WTC11 (cell line): ENCODE data around the gene SLC8A1. TPM values are rescaled to one million over a fixed set of nuclear protein-coding genes. Genes with fewer than 3 reads are reported as not detected.

ENCODE experiments used
- ATAC-seq: fragments of 200-7000 bp; cut with Tn5 transposase; 2 replicates; pipeline ENCODE4 v1.10.0; 2021; ENCODE audit warnings: mild to moderate bottlenecking, moderate library complexity
- CTCF ChIA-PET: fragments of 300-600 bp; sonication (Branson Sonifier 250); formaldehyde crosslinking; loops from one replicate; lab custom pipeline; 2021; ENCODE audit warnings: antibody characterized with exemption; lab: Charles Lee
- POLR2A ChIA-PET: fragments of 350-600 bp; sonication (Branson Sonifier 250); formaldehyde crosslinking; loops from one replicate; lab custom pipeline; 2021; ENCODE audit warnings: antibody characterized with exemption; lab: Charles Lee
- DNase-seq: peaks from one replicate; pipeline ENCODE4 v3.0.0; 2021; ENCODE audit warnings: low spot score
- H3K27ac Mint-ChIP-seq: 2 replicates; pipeline ENCODE4 v1.8.0; 2021; ENCODE audit warnings: mixed read lengths
- H3K27me3 Mint-ChIP-seq: 2 replicates; pipeline ENCODE4 v1.8.0; 2021; ENCODE audit warnings: low read depth, mild to moderate bottlenecking, moderate library complexity, mixed read lengths
- H3K36me3 Mint-ChIP-seq: 2 replicates; pipeline ENCODE4 v1.8.0; 2021; ENCODE audit warnings: mixed read lengths
- H3K4me1 Mint-ChIP-seq: 2 replicates; pipeline ENCODE4 v1.8.0; 2022; ENCODE audit warnings: mixed read lengths
- H3K4me3 Mint-ChIP-seq: 2 replicates; pipeline ENCODE4 v1.8.0; 2021; ENCODE audit warnings: mild to moderate bottlenecking, moderate library complexity, mixed read lengths
- H3K9me3 Mint-ChIP-seq: 2 replicates; pipeline ENCODE4 v1.8.0; 2021; ENCODE audit warnings: mixed read lengths
- EMX1 ChIP-seq: fragments of 250-450 bp; sonication (Bioruptor Pico); IDR thresholded peaks from 2 replicates; pipeline ENCODE4 v1.8.0; 2021; ENCODE audit warnings: mild to moderate bottlenecking
- ETV6 ChIP-seq: sonication (generic); formaldehyde crosslinking; IDR thresholded peaks from 2 replicates; pipeline ENCODE4 v1.8.1; 2022; ENCODE audit warnings: mild to moderate bottlenecking, missing genetic modification reagents
- GRHL2 ChIP-seq: fragments of 250-450 bp; sonication (Bioruptor Pico); IDR thresholded peaks from 2 replicates; pipeline ENCODE4 v1.8.0; 2022; ENCODE audit warnings: mild to moderate bottlenecking, moderate library complexity; ENCODE audit not compliant: insufficient replicate concordance, severe bottlenecking
- IRF2 ChIP-seq: sonication (generic); formaldehyde crosslinking; IDR thresholded peaks from 2 replicates; pipeline ENCODE4 v1.8.0; 2022; ENCODE audit warnings: low read depth, missing genetic modification reagents, borderline replicate concordance
- MXD4 ChIP-seq: fragments of 250-450 bp; sonication (Bioruptor Pico); IDR thresholded peaks from 2 replicates; pipeline ENCODE4 v1.8.0; 2021; ENCODE audit warnings: mild to moderate bottlenecking, moderate library complexity, borderline replicate concordance
- NFATC4 ChIP-seq: fragments of 250-450 bp; sonication (Bioruptor Pico); IDR thresholded peaks from 2 replicates; pipeline ENCODE4 v1.9.0; 2021; ENCODE audit warnings: mild to moderate bottlenecking
- NFE2L1 ChIP-seq: sonication (generic); formaldehyde crosslinking; IDR thresholded peaks from 2 replicates; pipeline ENCODE4 v1.8.1; 2023; ENCODE audit warnings: missing genetic modification reagents
- NFYB ChIP-seq: sonication (generic); formaldehyde crosslinking; conservative IDR thresholded peaks from 2 replicates; pipeline ENCODE4 v1.8.0; 2022; ENCODE audit warnings: low read depth, missing genetic modification reagents
- NR1H2 ChIP-seq: sonication (generic); formaldehyde crosslinking; IDR thresholded peaks from 2 replicates; pipeline ENCODE4 v1.9.0; 2021; ENCODE audit warnings: mild to moderate bottlenecking, moderate library complexity, missing genetic modification reagents
- NR2C2 ChIP-seq: sonication (generic); formaldehyde crosslinking; IDR thresholded peaks from 2 replicates; pipeline ENCODE4 v1.8.0; 2022; ENCODE audit warnings: mild to moderate bottlenecking, missing genetic modification reagents
- NR3C1 ChIP-seq: sonication (generic); formaldehyde crosslinking; conservative IDR thresholded peaks from 2 replicates; pipeline ENCODE4 v1.8.1; 2023; ENCODE audit warnings: low read depth, mild to moderate bottlenecking, missing genetic modification reagents
- PRRX2 ChIP-seq: fragments of 250-450 bp; sonication (Bioruptor Pico); IDR thresholded peaks from 2 replicates; pipeline ENCODE4 v1.8.0; 2021; ENCODE audit warnings: mild to moderate bottlenecking
- SMAD4 ChIP-seq: sonication (generic); formaldehyde crosslinking; IDR thresholded peaks from 2 replicates; pipeline ENCODE4 v1.8.0; 2022; ENCODE audit warnings: mild to moderate bottlenecking, missing genetic modification reagents
- TCF7 ChIP-seq: sonication (generic); formaldehyde crosslinking; IDR thresholded peaks from 2 replicates; pipeline ENCODE4 v1.8.0; 2022; ENCODE audit warnings: mild to moderate bottlenecking, low read depth, missing genetic modification reagents, moderate library complexity
- TEAD4 ChIP-seq: sonication (generic); formaldehyde crosslinking; IDR thresholded peaks from 2 replicates; pipeline ENCODE4 v1.8.0; 2022; ENCODE audit warnings: mild to moderate bottlenecking, missing genetic modification reagents
- ZBTB21 ChIP-seq: sonication (generic); formaldehyde crosslinking; IDR thresholded peaks from 2 replicates; pipeline ENCODE4 v1.8.1; 2023; ENCODE audit warnings: mild to moderate bottlenecking, missing genetic modification reagents, borderline replicate concordance
- ZNF219 ChIP-seq: sonication (generic); formaldehyde crosslinking; IDR thresholded peaks from 2 replicates; pipeline ENCODE4 v1.8.0; 2023; ENCODE audit warnings: missing genetic modification reagents, mild to moderate bottlenecking, borderline replicate concordance
- ZNF232 ChIP-seq: sonication (generic); formaldehyde crosslinking; IDR thresholded peaks from 2 replicates; pipeline ENCODE4 v1.8.0; 2022; ENCODE audit warnings: mild to moderate bottlenecking, missing genetic modification reagents
- ZNF396 ChIP-seq: fragments of 250-450 bp; sonication (Bioruptor Pico); IDR thresholded peaks from 2 replicates; pipeline ENCODE4 v1.8.0; 2021; ENCODE audit warnings: mild to moderate bottlenecking, moderate library complexity, borderline replicate concordance
- ZNF423 ChIP-seq: fragments of 250-450 bp; sonication (Bioruptor Pico); IDR thresholded peaks from 2 replicates; pipeline ENCODE4 v2.1.2; 2022; ENCODE audit warnings: mild to moderate bottlenecking, moderate library complexity
- total RNA-seq: library from RNA; stranded (reverse); gene quantifications from 3 replicates; pipeline ENCODE4 v1.2.3, GENCODE V29; 2021
- TF ChIP-seq, protein P1 (sequence below): sonication (generic); formaldehyde crosslinking; conservative IDR thresholded peaks from 2 replicates; pipeline ENCODE4 v1.8.1; 2023; ENCODE audit warnings: mild to moderate bottlenecking, low read depth, missing genetic modification reagents, moderate library complexity
- TF ChIP-seq, protein P2 (sequence below): fragments of 250-450 bp; sonication (Bioruptor Pico); IDR thresholded peaks from 2 replicates; pipeline ENCODE4 v1.9.0; 2021; ENCODE audit warnings: mild to moderate bottlenecking
- TF ChIP-seq, protein P3 (sequence below): sonication (generic); formaldehyde crosslinking; IDR thresholded peaks from 2 replicates; pipeline ENCODE4 v1.8.1; 2023; ENCODE audit warnings: mild to moderate bottlenecking, missing genetic modification reagents
- TF ChIP-seq, protein P4 (sequence below): sonication (generic); formaldehyde crosslinking; IDR thresholded peaks from 2 replicates; pipeline ENCODE4 v1.8.1; 2022; ENCODE audit warnings: low read depth, mild to moderate bottlenecking, moderate library complexity, missing genetic modification reagents, borderline replicate concordance
- TF ChIP-seq, protein P5 (sequence below): sonication (generic); formaldehyde crosslinking; IDR thresholded peaks from 2 replicates; pipeline ENCODE4 v1.8.1; 2022; ENCODE audit warnings: missing genetic modification reagents, borderline replicate concordance
- TF ChIP-seq, protein P6 (sequence below): fragments of 250-450 bp; sonication (Bioruptor Pico); IDR thresholded peaks from 2 replicates; pipeline ENCODE4 v2.1.2; 2022; ENCODE audit warnings: mild to moderate bottlenecking, moderate library complexity

SLC8A1 gene
- total RNA-seq, 1 experiment from 2014 or later = 2.6 TPM

DNA sequence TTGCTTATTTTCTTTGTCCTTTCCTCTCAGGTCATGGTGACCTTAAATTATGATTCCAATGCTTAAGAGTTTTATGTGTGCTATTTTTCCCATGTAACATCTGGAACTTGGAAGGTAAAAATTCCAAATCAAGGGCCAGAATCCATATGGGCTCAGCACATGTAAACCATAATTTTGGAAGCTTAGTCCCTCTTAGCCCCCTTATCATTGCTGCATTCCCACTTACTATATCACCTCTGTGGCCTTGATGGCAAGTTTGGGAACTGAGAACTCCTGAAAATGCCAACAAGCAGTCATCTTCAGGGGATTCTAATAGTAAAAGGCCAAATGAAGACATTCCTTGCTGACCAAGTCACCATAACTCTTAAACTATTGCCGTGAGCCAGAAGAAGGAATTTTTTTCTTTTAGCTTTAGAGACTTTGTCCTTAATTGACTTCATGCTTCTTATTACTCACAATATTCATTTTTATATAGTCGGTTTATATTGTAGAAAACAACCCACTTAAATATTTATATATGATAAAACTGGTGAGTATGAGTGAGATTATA is 251.4 kb downstream of the SLC8A1 start:
- H3K36me3 Mint-ChIP-seq = peaks cover 3% of the 10 kb centered on the region; the same call in 1 of the 2 replicates
- no peak for ATAC-seq
- peaks cover 10% of the 10 kb centered on the region for H3K4me1 Mint-ChIP-seq
- no peak for TF ChIP-seq NFE2L1 (CRISPR knock-in tag)
- TF ChIP-seq, all 79 proteins: peak for 0
- H3K4me3 Mint-ChIP-seq = no peak overlapping the region
- CTCF ChIA-PET = no interaction called here
- H3K27ac Mint-ChIP-seq = no peak overlapping the region
- H3K27me3 Mint-ChIP-seq = no peaks in the 10 kb centered on the region; the same call in 1 of the 2 replicates
- POLR2A ChIA-PET = no interaction called here
- peaks cover 3% of the 10 kb centered on the region for H3K9me3 Mint-ChIP-seq
- no peak for DNase-seq

DNA sequence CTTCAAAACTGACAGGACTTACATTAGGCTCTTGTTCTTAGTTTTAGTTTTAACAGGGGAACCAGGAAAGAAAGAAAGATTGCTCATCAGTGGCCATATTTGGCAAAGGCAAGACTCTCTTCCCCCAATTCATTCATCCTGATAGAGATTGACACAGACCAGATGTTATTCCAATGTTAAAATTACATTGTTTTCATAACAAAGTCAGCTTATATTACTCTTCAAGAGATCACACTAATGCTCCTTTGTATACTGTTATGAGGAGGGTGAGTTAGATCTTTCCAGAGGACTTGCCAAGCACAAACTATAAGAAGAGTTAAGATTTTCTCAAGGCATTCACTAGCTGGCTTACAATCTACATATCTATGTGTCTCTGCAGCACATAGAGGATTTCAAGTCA is 252.1 kb downstream of the SLC8A1 start:
- Mint-ChIP-seq H3K36me3 (no peaks in the 10 kb centered on the region), H3K27me3 (no peaks in the 10 kb centered on the region), H3K4me3 (no peak overlapping the region), H3K27ac (no peak overlapping the region), H3K9me3 (peaks cover 1% of the 10 kb centered on the region; the same call in 1 of the 2 replicates), H3K4me1 (peaks cover 10% of the 10 kb centered on the region)
- no peak for TF ChIP-seq ZNF423
- TF ChIP-seq, protein P1, sequence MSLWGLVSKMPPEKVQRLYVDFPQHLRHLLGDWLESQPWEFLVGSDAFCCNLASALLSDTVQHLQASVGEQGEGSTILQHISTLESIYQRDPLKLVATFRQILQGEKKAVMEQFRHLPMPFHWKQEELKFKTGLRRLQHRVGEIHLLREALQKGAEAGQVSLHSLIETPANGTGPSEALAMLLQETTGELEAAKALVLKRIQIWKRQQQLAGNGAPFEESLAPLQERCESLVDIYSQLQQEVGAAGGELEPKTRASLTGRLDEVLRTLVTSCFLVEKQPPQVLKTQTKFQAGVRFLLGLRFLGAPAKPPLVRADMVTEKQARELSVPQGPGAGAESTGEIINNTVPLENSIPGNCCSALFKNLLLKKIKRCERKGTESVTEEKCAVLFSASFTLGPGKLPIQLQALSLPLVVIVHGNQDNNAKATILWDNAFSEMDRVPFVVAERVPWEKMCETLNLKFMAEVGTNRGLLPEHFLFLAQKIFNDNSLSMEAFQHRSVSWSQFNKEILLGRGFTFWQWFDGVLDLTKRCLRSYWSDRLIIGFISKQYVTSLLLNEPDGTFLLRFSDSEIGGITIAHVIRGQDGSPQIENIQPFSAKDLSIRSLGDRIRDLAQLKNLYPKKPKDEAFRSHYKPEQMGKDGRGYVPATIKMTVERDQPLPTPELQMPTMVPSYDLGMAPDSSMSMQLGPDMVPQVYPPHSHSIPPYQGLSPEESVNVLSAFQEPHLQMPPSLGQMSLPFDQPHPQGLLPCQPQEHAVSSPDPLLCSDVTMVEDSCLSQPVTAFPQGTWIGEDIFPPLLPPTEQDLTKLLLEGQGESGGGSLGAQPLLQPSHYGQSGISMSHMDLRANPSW (CRISPR knock-in tag) = no peak
- TF ChIP-seq EMX1 (CRISPR knock-in tag) = no peak
- TF ChIP-seq IRF2 = no peak
- no peak for TF ChIP-seq SMAD4
- no peak for TF ChIP-seq PRRX2 (CRISPR knock-in tag)
- TF ChIP-seq, protein P2, sequence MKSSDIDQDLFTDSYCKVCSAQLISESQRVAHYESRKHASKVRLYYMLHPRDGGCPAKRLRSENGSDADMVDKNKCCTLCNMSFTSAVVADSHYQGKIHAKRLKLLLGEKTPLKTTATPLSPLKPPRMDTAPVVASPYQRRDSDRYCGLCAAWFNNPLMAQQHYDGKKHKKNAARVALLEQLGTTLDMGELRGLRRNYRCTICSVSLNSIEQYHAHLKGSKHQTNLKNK (CRISPR knock-in tag) = no peak
- no peak for TF ChIP-seq TEAD4 (CRISPR knock-in tag)
- TF ChIP-seq NR3C1 = no peak
- no peak for TF ChIP-seq TCF7 (CRISPR knock-in tag)
- no peak for TF ChIP-seq GRHL2
- no peak for TF ChIP-seq ZBTB21 (CRISPR knock-in tag)
- TF ChIP-seq NFYB (CRISPR knock-in tag) = no peak
- TF ChIP-seq, protein P3, sequence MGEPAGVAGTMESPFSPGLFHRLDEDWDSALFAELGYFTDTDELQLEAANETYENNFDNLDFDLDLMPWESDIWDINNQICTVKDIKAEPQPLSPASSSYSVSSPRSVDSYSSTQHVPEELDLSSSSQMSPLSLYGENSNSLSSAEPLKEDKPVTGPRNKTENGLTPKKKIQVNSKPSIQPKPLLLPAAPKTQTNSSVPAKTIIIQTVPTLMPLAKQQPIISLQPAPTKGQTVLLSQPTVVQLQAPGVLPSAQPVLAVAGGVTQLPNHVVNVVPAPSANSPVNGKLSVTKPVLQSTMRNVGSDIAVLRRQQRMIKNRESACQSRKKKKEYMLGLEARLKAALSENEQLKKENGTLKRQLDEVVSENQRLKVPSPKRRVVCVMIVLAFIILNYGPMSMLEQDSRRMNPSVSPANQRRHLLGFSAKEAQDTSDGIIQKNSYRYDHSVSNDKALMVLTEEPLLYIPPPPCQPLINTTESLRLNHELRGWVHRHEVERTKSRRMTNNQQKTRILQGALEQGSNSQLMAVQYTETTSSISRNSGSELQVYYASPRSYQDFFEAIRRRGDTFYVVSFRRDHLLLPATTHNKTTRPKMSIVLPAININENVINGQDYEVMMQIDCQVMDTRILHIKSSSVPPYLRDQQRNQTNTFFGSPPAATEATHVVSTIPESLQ (CRISPR knock-in tag) = no peak
- TF ChIP-seq NFATC4 (CRISPR knock-in tag) = no peak
- TF ChIP-seq NR1H2 = no peak
- TF ChIP-seq, protein P4, sequence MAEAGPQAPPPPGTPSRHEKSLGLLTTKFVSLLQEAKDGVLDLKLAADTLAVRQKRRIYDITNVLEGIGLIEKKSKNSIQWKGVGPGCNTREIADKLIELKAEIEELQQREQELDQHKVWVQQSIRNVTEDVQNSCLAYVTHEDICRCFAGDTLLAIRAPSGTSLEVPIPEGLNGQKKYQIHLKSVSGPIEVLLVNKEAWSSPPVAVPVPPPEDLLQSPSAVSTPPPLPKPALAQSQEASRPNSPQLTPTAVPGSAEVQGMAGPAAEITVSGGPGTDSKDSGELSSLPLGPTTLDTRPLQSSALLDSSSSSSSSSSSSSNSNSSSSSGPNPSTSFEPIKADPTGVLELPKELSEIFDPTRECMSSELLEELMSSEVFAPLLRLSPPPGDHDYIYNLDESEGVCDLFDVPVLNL (CRISPR knock-in tag) = no peak
- ChIA-PET CTCF (no interaction called here), POLR2A (no interaction called here)
- ATAC-seq (no peak), DNase-seq (no peak)

DNA sequence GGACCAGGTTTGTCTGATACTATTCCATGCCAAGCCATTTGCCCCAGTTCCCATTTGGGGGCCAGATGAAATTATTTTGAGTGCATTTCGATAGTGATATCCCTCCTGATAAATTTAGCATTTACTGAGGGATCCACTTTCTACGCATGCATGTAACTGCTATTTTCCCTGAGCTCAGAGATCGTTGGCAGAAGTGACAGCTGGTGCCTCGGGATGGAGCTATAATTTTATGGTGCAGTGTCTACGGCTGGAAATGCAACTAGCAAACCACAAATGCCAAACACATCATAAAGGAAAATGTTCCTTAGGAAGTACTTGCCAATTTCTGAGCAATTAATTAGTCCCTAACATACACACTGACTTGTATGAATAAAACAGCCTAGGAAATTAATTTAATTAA is 254.8 kb downstream of the SLC8A1 start:
- no peaks in the 10 kb centered on the region for H3K27me3 Mint-ChIP-seq
- DNase-seq (no peak), ATAC-seq (no peak)
- no peak overlapping the region for H3K4me3 Mint-ChIP-seq
- peaks cover 4% of the 10 kb centered on the region; the same call in 1 of the 2 replicates for H3K9me3 Mint-ChIP-seq
- H3K4me1 Mint-ChIP-seq = peaks cover 10% of the 10 kb centered on the region
- ChIA-PET CTCF (no interaction called here), POLR2A (no interaction called here)
- H3K36me3 Mint-ChIP-seq = no peaks in the 10 kb centered on the region
- TF ChIP-seq NR2C2 (CRISPR knock-in tag) (no peak), TCF7 (CRISPR knock-in tag) (no peak), ZNF232 (CRISPR knock-in tag) (no peak), MXD4 (CRISPR knock-in tag) (no peak), ZNF219 (no peak), ZNF396 (no peak), ETV6 (CRISPR knock-in tag) (no peak)
- TF ChIP-seq, protein P5, sequence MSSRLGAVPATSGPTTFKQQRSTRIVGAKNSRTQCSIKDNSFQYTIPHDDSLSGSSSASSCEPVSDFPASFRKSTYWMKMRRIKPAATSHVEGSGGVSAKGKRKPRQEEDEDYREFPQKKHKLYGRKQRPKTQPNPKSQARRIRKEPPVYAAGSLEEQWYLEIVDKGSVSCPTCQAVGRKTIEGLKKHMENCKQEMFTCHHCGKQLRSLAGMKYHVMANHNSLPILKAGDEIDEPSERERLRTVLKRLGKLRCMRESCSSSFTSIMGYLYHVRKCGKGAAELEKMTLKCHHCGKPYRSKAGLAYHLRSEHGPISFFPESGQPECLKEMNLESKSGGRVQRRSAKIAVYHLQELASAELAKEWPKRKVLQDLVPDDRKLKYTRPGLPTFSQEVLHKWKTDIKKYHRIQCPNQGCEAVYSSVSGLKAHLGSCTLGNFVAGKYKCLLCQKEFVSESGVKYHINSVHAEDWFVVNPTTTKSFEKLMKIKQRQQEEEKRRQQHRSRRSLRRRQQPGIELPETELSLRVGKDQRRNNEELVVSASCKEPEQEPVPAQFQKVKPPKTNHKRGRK (CRISPR knock-in tag) = no peak
- TF ChIP-seq, protein P6, sequence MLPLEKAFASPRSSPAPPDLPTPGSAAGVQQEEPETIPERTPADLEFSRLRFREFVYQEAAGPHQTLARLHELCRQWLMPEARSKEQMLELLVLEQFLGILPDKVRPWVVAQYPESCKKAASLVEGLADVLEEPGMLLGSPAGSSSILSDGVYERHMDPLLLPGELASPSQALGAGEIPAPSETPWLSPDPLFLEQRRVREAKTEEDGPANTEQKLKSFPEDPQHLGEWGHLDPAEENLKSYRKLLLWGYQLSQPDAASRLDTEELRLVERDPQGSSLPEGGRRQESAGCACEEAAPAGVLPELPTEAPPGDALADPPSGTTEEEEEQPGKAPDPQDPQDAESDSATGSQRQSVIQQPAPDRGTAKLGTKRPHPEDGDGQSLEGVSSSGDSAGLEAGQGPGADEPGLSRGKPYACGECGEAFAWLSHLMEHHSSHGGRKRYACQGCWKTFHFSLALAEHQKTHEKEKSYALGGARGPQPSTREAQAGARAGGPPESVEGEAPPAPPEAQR (CRISPR knock-in tag) = no peak
- no peak overlapping the region for H3K27ac Mint-ChIP-seq
